Activated naive CD8-positive, alpha-beta T cell treated with anti-CD3 and anti-CD28 coated beads for 36 hours (primary cell): ENCODE measurements around the gene FAM180A. TPM values are rescaled to one million over a fixed set of nuclear protein-coding genes. Genes with fewer than 3 reads are reported as not detected.
"Not testable (repeated sequence)": the region's sequence is repeated elsewhere in the genome, so short reads cannot be mapped to it uniquely, and the experiment has no call there.

Experiments used
- DNase-seq: peaks from one replicate; pipeline ENCODE4 v3.0.0; 2021
- H3K27ac Mint-ChIP-seq: one replicate; pipeline ENCODE4 v1.8.0; 2022; ENCODE audit warnings: mild to moderate bottlenecking, moderate library complexity, mixed read lengths
- H3K27me3 Mint-ChIP-seq: one replicate; pipeline ENCODE4 v1.8.0; 2022; ENCODE audit warnings: mild to moderate bottlenecking, mixed read lengths
- H3K36me3 Mint-ChIP-seq: one replicate; pipeline ENCODE4 v1.8.0; 2021; ENCODE audit warnings: mild to moderate bottlenecking, mixed read lengths
- H3K4me1 Mint-ChIP-seq: one replicate; pipeline ENCODE4 v1.8.0; 2021; ENCODE audit warnings: mixed read lengths
- H3K4me3 Mint-ChIP-seq: one replicate; pipeline ENCODE4 v1.8.0; 2022; ENCODE audit warnings: mild to moderate bottlenecking, moderate library complexity, mixed read lengths
- H3K9me3 Mint-ChIP-seq: one replicate; pipeline ENCODE4 v1.8.0; 2022; ENCODE audit warnings: mixed read lengths
- total RNA-seq, 2 experiments: library from RNA; stranded (reverse); gene quantifications; one replicate each; pipeline ENCODE4 v1.2.3, GENCODE V29; 2021

Gene FAM180A
- total RNA-seq, 2 experiments from 2014 or later = not detected

GRCh38 chr7:135704698-135705097 is 43.9 kb downstream of the FAM180A start:
- H3K27me3 Mint-ChIP-seq = no peaks in the 10 kb centered on the region
- no peaks in the 10 kb centered on the region for H3K9me3 Mint-ChIP-seq
- H3K4me3 Mint-ChIP-seq = no peak overlapping the region
- H3K27ac Mint-ChIP-seq = no peak overlapping the region
- no peaks in the 10 kb centered on the region for H3K4me1 Mint-ChIP-seq
- no peak for DNase-seq
- peaks cover 4% of the 10 kb centered on the region for H3K36me3 Mint-ChIP-seq

GRCh38 chr7:135704074-135704473 is 44.5 kb downstream of the FAM180A start:
- no peaks in the 10 kb centered on the region for H3K9me3 Mint-ChIP-seq
- no peaks in the 10 kb centered on the region for H3K27me3 Mint-ChIP-seq
- peaks cover 4% of the 10 kb centered on the region for H3K36me3 Mint-ChIP-seq
- H3K4me1 Mint-ChIP-seq = no peaks in the 10 kb centered on the region
- no peak overlapping the region for H3K27ac Mint-ChIP-seq
- H3K4me3 Mint-ChIP-seq = no peak overlapping the region
- DNase-seq = no peak

GRCh38 chr7:135697276-135698049 is 51.1 kb downstream of the FAM180A start:
- Mint-ChIP-seq H3K4me1 (no peaks in the 10 kb centered on the region), H3K4me3 (no peak overlapping the region), H3K27me3 (no peaks in the 10 kb centered on the region), H3K27ac (peak overlapping the region; percentile 21), H3K36me3 (peaks cover 4% of the 10 kb centered on the region), H3K9me3 (no peaks in the 10 kb centered on the region)
- no peak for DNase-seq

DNA sequence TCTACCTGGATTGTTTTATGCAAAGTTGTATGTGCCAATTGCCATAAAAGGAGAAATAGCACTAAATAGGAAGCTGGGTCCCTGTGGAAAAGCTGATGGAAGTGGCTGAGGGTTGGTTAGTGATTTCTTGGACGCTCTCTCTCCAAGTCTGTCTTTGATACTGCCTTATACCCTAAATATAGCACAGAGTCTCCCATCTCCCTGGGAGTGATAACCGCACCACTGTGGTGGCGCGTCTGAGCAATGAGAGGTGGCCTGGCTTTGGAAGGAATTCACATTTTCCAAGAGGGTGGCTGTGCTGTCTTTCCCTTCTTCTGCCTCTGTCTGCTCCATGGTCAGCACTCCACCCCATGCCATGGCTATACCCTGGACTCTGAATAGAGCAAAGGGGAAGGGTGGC is 55.1 kb downstream of the FAM180A start:
- DNase-seq = no peak
- H3K4me1 Mint-ChIP-seq = no peaks in the 10 kb centered on the region
- no peak overlapping the region for H3K4me3 Mint-ChIP-seq
- no peak overlapping the region for H3K27ac Mint-ChIP-seq
- no peaks in the 10 kb centered on the region for H3K9me3 Mint-ChIP-seq
- no peaks in the 10 kb centered on the region for H3K27me3 Mint-ChIP-seq
- peaks cover 3% of the 10 kb centered on the region for H3K36me3 Mint-ChIP-seq

GRCh38 chr7:135692606-135693005 is 56.0 kb downstream of the FAM180A start:
- not testable (repeated sequence) for DNase-seq, H3K27ac Mint-ChIP-seq, H3K9me3 Mint-ChIP-seq, H3K36me3 Mint-ChIP-seq, H3K4me3 Mint-ChIP-seq, H3K27me3 Mint-ChIP-seq, H3K4me1 Mint-ChIP-seq

DNA sequence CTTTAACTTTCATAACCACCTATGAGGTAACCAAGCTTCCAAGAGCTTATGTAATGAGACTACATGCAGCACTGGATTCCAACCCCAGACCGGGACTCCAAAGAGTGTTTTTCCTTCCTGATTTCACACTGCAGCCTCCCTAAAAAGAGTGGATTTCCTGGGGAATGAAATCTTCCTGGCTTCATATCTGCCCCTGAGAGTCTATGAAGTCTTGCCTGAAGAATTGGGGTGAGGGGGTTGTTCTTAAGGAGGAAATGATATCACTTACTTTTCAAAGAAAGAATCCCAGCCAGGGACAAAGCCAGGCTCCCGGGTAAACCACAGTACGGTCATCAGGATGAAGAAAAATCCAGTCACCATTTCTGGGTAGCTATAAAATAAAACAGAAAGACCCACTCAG is 56.6 kb downstream of the FAM180A start:
- no peaks in the 10 kb centered on the region for H3K27me3 Mint-ChIP-seq
- H3K27ac Mint-ChIP-seq = no peak overlapping the region
- no peak overlapping the region for H3K4me3 Mint-ChIP-seq
- no peak for DNase-seq
- H3K4me1 Mint-ChIP-seq = no peaks in the 10 kb centered on the region
- H3K9me3 Mint-ChIP-seq = no peaks in the 10 kb centered on the region
- H3K36me3 Mint-ChIP-seq = peaks cover 3% of the 10 kb centered on the region

DNA sequence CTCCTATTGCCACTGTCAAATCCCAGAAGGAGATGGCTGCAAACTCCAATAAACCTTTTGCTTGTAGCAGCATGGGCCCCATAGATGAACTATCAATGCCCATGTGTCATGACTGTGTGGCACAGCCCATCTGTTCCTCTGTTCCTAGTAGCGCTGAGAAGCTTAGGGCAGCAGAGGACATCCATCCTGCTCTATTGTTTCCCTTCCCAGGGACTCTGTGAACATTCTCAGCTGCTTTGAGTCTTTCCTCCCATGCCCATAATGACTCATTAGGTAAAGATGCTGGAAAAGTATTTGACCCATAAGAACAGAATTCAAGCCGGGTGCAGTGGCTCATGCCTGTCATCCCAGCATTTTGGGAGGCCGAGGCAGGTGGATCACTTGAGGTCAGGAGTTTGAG is 58.0 kb downstream of the FAM180A start:
- H3K36me3 Mint-ChIP-seq = peaks cover 3% of the 10 kb centered on the region
- no peak overlapping the region for H3K27ac Mint-ChIP-seq
- no peaks in the 10 kb centered on the region for H3K9me3 Mint-ChIP-seq
- no peaks in the 10 kb centered on the region for H3K4me1 Mint-ChIP-seq
- no peak for DNase-seq
- H3K4me3 Mint-ChIP-seq = no peak overlapping the region
- no peaks in the 10 kb centered on the region for H3K27me3 Mint-ChIP-seq

DNA sequence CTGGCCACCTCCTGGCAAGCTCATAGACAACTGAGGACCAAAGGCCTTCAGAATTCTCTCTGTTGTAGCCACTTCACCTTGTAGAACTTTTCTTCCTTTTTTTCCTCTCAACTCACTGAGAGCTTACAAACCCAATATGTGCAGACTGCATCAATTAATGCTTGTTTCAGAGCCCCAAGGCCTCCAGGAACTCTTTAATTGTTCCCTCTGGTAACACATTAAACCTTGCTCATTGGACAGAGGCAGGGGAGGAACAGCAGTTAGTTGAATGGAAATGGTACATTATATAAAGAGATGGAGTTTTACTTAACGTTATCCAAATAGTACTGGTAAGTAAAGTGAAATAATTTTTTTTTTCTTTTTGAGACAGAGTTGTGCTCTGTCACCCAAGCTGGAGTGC is 61.1 kb downstream of the FAM180A start:
- Mint-ChIP-seq H3K27me3 (no peaks in the 10 kb centered on the region), H3K36me3 (peaks cover 5% of the 10 kb centered on the region), H3K4me1 (no peaks in the 10 kb centered on the region), H3K27ac (no peak overlapping the region), H3K4me3 (no peak overlapping the region), H3K9me3 (no peaks in the 10 kb centered on the region)
- no peak for DNase-seq

DNA sequence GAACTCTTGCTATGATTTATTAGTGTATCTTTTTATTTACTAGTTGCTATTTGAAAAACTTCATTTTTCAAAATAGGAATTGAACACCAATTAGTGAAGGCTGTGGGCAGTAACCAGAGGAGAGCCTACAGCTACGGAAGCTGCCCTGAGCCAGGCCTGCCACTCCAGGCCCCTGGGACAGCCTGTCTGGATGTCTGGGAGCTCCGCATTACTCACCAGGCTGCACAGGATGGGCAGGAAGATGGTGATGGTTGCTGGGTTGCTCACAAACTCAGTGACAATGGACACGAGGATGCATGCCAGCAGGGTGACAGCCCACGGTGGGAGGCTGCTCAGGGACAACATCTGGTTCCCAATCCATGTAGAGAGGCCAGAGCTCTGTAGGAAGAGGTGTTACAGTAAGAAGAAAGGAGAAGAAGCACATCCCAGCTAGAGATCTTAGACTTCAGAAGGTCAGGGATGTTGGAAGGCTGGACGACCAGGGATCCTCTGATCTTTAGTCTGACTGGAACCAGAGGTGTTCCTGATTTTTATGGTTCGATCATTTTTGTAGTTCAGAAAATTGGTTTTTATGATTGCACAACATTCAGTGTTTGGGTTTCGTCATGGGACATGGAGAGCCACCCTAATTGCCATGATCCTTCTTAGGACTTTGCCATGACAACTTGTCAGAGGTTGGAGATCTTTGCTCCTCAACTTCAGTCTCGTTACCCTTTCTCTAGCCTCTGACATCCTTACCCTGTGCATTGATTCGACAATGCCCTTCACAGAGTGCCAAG is 63.1 kb downstream of the FAM180A start:
- Mint-ChIP-seq H3K4me3 (no peak overlapping the region), H3K27ac (no peak overlapping the region), H3K27me3 (no peaks in the 10 kb centered on the region), H3K36me3 (peaks cover 5% of the 10 kb centered on the region), H3K9me3 (no peaks in the 10 kb centered on the region), H3K4me1 (peaks cover 6% of the 10 kb centered on the region)
- DNase-seq = no peak

GRCh38 chr7:135684699-135685098 is 63.9 kb downstream of the FAM180A start:
- H3K27ac Mint-ChIP-seq = no peak overlapping the region
- peaks cover 7% of the 10 kb centered on the region for H3K4me1 Mint-ChIP-seq
- no peak overlapping the region for H3K4me3 Mint-ChIP-seq
- no peak for DNase-seq
- H3K9me3 Mint-ChIP-seq = no peaks in the 10 kb centered on the region
- H3K36me3 Mint-ChIP-seq = peaks cover 6% of the 10 kb centered on the region
- H3K27me3 Mint-ChIP-seq = no peaks in the 10 kb centered on the region

- H3K9me3 Mint-ChIP-seq = no peaks in the 10 kb centered on the region
- no peaks in the 10 kb centered on the region for H3K27me3 Mint-ChIP-seq
- DNase-seq = no peak
- peaks cover 7% of the 10 kb centered on the region for H3K4me1 Mint-ChIP-seq
- H3K36me3 Mint-ChIP-seq = peaks cover 4% of the 10 kb centered on the region
- H3K27ac Mint-ChIP-seq = no peak overlapping the region
- H3K4me3 Mint-ChIP-seq = no peak overlapping the region
Observed at GRCh38 chr7:135684136-135684535, 64.5 kb downstream of the FAM180A start.

- no peaks in the 10 kb centered on the region for H3K27me3 Mint-ChIP-seq
- H3K27ac Mint-ChIP-seq = no peak overlapping the region
- H3K9me3 Mint-ChIP-seq = no peaks in the 10 kb centered on the region
- peaks cover 11% of the 10 kb centered on the region for H3K4me1 Mint-ChIP-seq
- H3K4me3 Mint-ChIP-seq = no peak overlapping the region
- H3K36me3 Mint-ChIP-seq = peaks cover 3% of the 10 kb centered on the region
- no peak for DNase-seq
Observed at GRCh38 chr7:135683609-135684008, 65.0 kb downstream of the FAM180A start.

DNA sequence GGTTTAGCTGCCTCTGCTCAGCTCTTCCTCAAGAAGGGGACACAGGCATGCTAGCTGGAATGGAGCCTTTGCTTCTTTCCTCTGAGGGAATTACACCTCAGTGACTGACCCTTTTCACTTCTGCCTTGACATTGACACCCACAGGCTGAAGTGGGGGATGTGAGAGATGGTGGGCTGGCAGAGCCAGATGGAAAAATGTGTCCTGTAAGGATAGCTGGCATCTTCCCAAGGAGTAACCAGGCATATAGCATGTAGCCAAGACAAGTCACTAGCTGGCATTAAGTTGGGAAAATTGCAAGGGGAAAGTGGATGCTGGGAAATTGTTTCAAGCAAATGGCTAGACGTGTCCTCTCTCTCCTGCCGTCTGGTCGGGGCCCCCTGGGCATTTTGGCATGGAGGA is 66.4 kb downstream of the FAM180A start:
- Mint-ChIP-seq H3K4me1 (peaks cover 13% of the 10 kb centered on the region), H3K9me3 (no peaks in the 10 kb centered on the region), H3K27ac (no peak overlapping the region), H3K36me3 (peaks cover 3% of the 10 kb centered on the region), H3K27me3 (no peaks in the 10 kb centered on the region), H3K4me3 (no peak overlapping the region)
- no peak for DNase-seq

GRCh38 chr7:135681762-135682161 is 66.9 kb downstream of the FAM180A start:
- Mint-ChIP-seq H3K36me3 (peaks cover 3% of the 10 kb centered on the region), H3K9me3 (no peaks in the 10 kb centered on the region), H3K4me3 (no peak overlapping the region), H3K27me3 (no peaks in the 10 kb centered on the region), H3K4me1 (peaks cover 13% of the 10 kb centered on the region), H3K27ac (no peak overlapping the region)
- no peak for DNase-seq
